Amniotic stem cell (primary cell): ENCODE data around the gene ABCB8.
"Not testable (repeated sequence)": the region's sequence is repeated elsewhere in the genome, so short reads cannot be mapped to it uniquely, and the experiment has no call there.

Source experiments
- DNase-seq: peaks from one replicate; lab custom pipeline; 2025; lab: John Stamatoyannopoulos, UW

Gene ABCB8

DNA sequence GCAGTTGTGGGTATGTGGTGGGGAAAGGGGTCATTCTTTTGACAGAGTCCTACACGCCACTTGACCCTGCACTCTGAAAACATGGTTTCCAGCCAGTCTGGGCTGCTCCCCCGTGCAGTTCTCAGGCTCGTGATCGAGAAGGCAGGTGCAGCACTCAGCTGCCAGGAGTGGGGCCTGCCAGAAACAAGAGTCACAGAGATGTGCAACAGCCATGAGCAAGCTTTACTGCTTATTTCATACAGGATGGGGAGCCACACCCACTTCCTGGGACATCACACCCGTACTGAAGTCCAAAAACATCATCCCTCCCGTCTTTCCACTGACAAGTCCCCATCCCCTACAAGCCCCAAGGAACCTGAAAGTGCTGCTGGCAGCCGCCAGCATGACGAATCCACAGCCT is 13.3 kb upstream of the ABCB8 start:
- no peak for DNase-seq

GRCh38 chr7:151015967-151016366 is 12.3 kb upstream of the ABCB8 start:
- DNase-seq: no peak

DNA sequence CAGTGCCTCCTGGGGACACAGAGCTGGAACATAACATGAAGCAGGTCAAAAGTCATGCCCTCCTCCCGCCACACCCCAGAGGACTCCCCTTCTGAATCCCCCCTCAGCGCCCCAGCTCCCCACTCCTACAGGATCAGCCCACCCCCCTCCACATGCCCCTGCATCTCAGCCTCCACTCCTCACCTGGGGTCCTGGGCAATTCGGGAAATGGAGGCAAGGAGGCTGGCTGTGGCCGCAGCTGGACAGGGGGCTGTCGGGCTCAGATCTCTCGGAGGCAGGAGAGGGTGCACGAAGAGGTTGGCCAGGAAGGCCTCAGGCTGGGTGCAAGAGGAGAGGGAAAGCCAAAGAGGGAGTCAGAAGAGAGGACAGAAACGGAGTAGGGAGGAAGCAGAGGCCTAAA is 11.7 kb upstream of the ABCB8 start:
- no peak for DNase-seq

DNA sequence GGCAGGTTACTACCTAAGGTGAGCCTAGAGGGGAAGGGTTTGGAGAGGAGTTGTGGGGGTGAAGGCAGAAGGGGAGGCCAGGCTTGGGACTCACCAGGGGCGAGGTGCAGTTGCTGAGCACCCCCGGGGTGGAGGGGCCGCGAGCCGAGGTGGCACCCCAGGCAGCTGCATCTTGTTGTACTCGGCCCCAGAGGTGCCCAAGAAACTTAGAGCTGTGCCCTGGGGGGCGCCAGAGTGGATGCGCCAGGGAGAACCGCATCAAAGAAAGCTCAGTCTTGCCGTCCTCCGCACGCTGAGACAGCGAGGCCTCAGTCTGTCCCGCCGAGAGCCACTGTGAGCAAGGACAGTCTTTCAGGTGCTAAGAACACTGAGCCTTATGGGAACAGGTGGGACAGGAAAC is 11.3 kb upstream of the ABCB8 start:
- no peak for DNase-seq

GRCh38 chr7:151017370-151017952 is 10.8 kb upstream of the ABCB8 start:
- DNase-seq: no peak

GRCh38 chr7:151017953-151018420 is 10.3 kb upstream of the ABCB8 start:
- DNase-seq: no peak

GRCh38 chr7:151018421-151019129 is 9.7 kb upstream of the ABCB8 start:
- no peak for DNase-seq

GRCh38 chr7:151019130-151019447 is 9.2 kb upstream of the ABCB8 start:
- DNase-seq: no peak

GRCh38 chr7:151020231-151020630 is 8.0 kb upstream of the ABCB8 start:
- DNase-seq: no peak

- DNase-seq: no peak
These were observed 5.0 kb upstream of the ABCB8 start for GRCh38 chr7:151023232-151023631.

GRCh38 chr7:151024435-151025056 is 3.7 kb upstream of the ABCB8 start, which contains the start of gene ATG9B:
Gene ATG9B, minus strand, starts transcription at chr7:151024494. Its CDS starts 71 bp downstream, at chr7:151024423.
- DNase-seq: no peak

DNA sequence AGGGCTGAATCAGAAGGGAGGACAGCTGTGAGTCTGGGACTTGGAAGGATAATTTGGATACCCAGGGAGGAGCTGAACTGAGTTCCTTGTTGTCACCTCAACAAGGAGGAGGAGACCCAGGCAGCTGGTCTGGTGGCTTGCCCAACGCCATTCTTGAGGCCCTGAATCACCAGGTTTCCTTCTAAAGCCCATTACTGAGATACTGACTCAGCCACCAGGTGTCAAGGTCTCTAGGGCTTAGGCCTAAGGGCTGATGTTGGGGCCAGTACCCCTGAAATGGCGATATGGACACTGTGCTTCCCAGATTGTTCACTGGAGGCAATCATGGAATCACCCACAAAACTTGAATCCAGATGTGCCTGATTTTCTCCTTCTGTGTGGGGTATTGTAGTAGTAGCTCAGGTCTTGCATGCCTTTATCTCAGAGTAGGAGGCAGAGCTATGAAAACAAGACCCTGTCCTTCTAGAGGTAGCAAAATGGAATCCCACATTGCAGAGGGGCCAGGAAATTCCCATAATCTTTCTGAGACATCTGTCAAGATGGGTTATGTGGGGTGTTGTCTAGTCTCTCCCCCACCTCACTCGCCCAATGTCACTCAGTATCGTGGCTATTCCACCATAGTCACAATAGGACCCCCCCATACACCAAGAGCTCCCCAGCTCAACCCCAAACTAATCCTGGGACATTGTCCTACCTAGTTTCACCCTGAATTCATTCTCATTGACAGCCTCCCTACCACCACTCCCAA is 2.2 kb upstream of the ABCB8 start:
- DNase-seq: no peak

- DNase-seq: not testable (repeated sequence)
These were observed 1.2 kb upstream of the ABCB8 start for GRCh38 chr7:151026771-151027727.

DNA sequence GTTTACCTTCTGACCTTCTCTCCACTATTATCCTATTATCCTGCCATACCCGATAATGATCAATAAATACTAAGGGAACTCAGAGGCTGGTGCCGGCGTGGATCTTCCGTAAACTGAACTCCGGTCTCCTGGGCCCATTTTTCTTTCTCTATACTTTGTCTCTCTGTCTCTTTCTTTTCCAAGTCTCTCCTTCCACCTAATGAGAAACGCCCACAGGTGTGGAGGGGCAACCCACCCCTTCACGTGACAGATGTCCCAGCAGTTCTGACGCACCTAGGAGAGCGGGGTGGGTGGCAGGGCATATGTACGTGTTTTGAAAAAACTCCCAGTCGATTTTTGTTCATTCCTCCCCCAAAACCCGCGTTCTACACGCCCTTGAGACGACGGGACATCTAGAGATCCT is 521 bp upstream of the ABCB8 start:
- not testable (repeated sequence) for DNase-seq

DNA sequence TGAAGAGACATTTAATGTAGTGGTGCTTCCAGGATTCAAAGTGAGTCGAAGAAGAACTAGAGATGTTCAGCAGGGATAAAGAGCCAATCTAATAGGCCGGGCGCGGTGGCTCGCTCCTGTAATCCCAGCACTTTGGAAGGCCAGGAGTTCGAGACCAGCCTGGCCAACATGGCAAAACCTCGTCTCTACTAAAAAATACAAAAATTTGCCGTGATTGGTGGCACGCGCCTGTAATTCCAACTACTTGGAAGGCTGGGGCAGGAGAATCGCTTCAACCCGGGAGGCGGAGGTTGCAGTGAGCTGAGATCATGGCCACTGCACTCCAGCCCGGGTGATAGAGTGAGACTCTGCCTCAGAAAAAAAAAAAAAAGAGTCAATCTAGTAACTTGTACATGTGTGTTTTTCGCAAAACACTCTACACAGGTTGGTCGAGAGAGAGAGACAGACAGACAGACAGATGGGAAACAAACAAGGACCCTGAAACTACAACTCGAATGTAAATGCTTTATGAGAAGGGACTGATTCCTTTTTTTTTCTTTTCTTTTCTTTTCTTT is 775 bp downstream of the ABCB8 start:
- DNase-seq: no peak

DNA sequence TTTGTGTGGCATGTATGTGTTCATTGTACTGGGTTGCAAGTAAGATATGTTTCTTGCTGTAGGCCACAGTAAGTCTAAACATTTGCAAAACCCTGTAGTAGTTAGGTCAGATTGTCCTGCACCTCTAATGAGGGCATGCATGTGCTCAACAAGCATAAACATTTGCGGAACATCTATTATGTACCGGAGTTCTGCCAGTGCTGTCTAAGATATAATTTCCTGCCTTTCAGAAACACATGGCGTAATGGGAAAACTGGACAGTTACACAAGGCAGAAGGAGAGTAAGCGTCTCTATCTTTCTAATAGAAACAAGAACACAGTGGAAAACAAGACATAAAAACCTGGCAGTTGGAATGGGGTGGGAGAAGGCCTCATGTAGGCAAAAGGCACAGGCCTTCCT is 2.8 kb downstream of the ABCB8 start:
- no peak for DNase-seq

DNA sequence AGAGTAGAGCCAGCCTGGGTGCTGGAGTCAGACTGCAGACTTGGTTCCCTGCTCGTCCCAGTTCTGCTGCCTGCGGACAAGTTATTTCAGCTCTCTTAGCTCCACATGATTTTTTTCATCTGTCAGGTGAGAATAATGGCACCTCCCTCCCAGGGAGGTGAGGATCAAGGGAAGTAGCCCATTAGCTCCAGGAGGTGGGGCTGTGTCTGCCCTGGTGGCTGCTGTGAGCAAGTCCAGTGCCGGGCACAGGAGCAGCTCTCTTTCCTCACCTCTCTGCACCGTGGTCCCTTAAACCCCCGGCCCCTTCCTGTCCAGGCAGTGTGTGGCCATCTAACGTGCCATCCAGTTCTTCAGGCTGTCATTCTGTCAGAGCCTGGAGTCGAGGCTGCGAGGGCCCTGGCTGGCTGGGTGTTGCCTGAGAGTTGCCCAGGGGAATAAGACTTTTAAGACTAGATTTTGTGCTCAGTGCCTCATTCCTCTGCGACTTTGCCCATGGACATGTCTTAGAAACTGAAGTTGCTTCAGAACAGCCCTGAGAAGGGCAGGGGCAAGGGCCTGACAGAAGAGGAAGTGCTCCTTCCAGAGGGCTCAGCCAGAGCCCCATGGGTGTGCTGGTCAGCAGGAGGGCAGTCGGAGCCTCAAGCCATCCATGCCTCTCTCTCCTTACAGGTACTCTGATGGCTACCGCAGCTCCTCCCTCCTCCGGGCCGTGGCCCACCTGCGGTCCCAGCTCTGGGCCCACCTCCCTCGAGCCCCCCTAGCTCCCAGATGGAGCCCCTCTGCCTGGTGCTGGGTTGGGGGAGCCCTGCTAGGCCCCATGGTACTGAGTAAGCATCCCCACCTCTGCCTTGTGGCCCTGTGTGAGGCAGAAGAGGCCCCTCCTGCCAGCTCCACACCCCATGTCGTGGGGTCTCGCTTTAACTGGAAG is 5.0 kb downstream of the ABCB8 start:
- DNase-seq: no peak

- no peak for DNase-seq
These were observed 5.6 kb downstream of the ABCB8 start for GRCh38 chr7:151033864-151034249.

GRCh38 chr7:151034312-151035025 is 6.2 kb downstream of the ABCB8 start:
- DNase-seq: no peak
